Hepatic stellate cell (primary cell): ENCODE results near the gene CDC40.

Experiments
- DNase-seq: peaks from one replicate; pipeline ENCODE4 v3.0.0; 2011; ENCODE audit warnings: low spot score

Gene CDC40

GRCh38 chr6:110180228-110181008 lies at the start of gene CDC40:
Gene CDC40 (plus strand): TSS chr6:110180427. CDS start chr6:110180445, 18 bp downstream.
- peak; percentile 55 for DNase-seq

- no peak for DNase-seq
Observed at GRCh38 chr6:110137924-110138887, 42.0 kb upstream of the CDC40 start.

GRCh38 chr6:110139052-110139451 lies 41.2 kb upstream of the CDC40 start:
- no peak for DNase-seq

- peak; percentile 38 for DNase-seq
Observed at GRCh38 chr6:110140650-110141049, 39.6 kb upstream of the CDC40 start.

- DNase-seq, result no peak
Observed at GRCh38 chr6:110147870-110148269, 32.4 kb upstream of the CDC40 start.

GRCh38 chr6:110158479-110158878 lies 21.7 kb upstream of the CDC40 start:
- DNase-seq, result no peak

GRCh38 chr6:110170081-110170480 lies 10.1 kb upstream of the CDC40 start:
- no peak for DNase-seq

- DNase-seq, result no peak
Observed at GRCh38 chr6:110173506-110174132, 6.6 kb upstream of the CDC40 start.

- peak; percentile 25 for DNase-seq
Observed at GRCh38 chr6:110178626-110179405, 1.4 kb upstream of the CDC40 start.

GRCh38 chr6:110179406-110180227 lies 610 bp upstream of the CDC40 start, which contains the start of gene WASF1:
Gene WASF1 (minus strand): TSS chr6:110179670. CDS start chr6:110127601, 52,069 bp downstream.
- DNase-seq, result peak; percentile 89

GRCh38 chr6:110181131-110182030 lies 1.2 kb downstream of the CDC40 start:
- DNase-seq, result no peak

GRCh38 chr6:110183292-110183885 lies 3.2 kb downstream of the CDC40 start:
- DNase-seq, result no peak

- DNase-seq, result no peak
Observed at GRCh38 chr6:110185879-110186278, 5.7 kb downstream of the CDC40 start.

GRCh38 chr6:110188791-110189190 lies 8.6 kb downstream of the CDC40 start:
- DNase-seq, result no peak

GRCh38 chr6:110190726-110191125 lies 10.5 kb downstream of the CDC40 start:
- DNase-seq, result no peak

GRCh38 chr6:110191477-110191876 lies 11.2 kb downstream of the CDC40 start:
- no peak for DNase-seq

- DNase-seq, result no peak
Observed at GRCh38 chr6:110195639-110196038, 15.4 kb downstream of the CDC40 start.

GRCh38 chr6:110196874-110197273 lies 16.6 kb downstream of the CDC40 start:
- no peak for DNase-seq

GRCh38 chr6:110198561-110198960 lies 18.3 kb downstream of the CDC40 start:
- no peak for DNase-seq
